ENCODE results near the gene OR2T29. TPM values are rescaled to one million over a fixed set of nuclear protein-coding genes. Genes with fewer than 3 reads are reported as not detected.
"Not testable (repeated sequence)": the region's sequence is repeated elsewhere in the genome, so short reads cannot be mapped to it uniquely, and the experiment has no call there.

Gene OR2T29
- total RNA-seq, 1 experiment from 2014 or later, result not detected

DNA sequence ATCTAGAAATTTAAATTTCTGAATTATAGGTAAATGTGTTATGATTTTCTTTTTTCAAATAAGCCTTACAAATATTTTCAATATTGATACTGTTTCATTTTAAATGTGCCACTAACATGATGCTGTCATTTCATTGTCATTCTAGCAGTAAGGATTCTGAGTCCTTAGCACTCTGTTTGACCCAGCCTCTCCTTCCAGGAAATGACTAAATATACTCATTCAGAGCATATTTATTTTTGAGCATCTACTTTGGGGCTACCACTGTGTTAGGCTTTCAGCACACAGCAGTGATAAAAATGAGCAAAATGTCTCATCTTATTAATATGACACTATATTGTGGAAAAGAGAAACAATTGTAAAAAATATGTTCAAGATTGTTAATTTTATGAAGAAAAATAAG is 52.4 kb downstream of the OR2T29 start:
- not testable (repeated sequence) for DNase-seq (ENCODE audit: low read depth)

DNA sequence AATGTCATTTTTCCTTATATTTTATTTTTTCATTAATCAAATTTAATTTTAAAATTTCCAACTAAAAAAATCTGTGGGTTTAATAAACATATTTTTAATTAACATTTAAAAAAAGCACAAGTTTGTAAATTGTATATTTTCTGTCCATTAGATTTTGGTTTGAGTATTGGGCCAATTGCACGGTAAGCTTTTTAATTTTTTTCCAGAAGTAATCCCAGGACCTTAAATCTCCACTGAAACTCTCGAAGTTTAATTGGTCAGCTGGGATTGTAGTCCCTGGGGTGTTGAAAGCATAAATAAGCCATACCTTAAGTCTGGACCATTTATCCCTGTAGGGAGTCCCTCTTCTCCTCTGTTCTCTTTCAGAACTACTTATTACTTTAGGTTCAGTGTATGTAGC is 54.8 kb downstream of the OR2T29 start, which contains the start of gene OR2G6:
Gene OR2G6 (plus strand): TSS at position 301 of the 400 bp plus-strand sequence. CDS start 13,574 bp downstream, outside the sequence.
- not testable (repeated sequence) for DNase-seq (ENCODE audit: low read depth)

Other genes with a start within 250 kb of the OR2T29 start
- not detected in 2 replicates for gene OR2M7, start 238.2 kb downstream of the OR2T29 start, total RNA-seq (2014; rRNA removed; shearing (Covaris generic))
- not detected in 2 replicates for gene OR14C36, start 214.0 kb downstream of the OR2T29 start, total RNA-seq (2014; rRNA removed; shearing (Covaris generic))
- gene OR2T4, start 201.1 kb downstream of the OR2T29 start, total RNA-seq (2014; rRNA removed; shearing (Covaris generic)), result not detected in 2 replicates
- gene OR2T6, start 187.0 kb downstream of the OR2T29 start, total RNA-seq (2014; rRNA removed; shearing (Covaris generic)), result not detected in 2 replicates
- not detected in 2 replicates for gene OR2T1, start 159.7 kb downstream of the OR2T29 start, total RNA-seq (2014; rRNA removed; shearing (Covaris generic))
- not detected in 2 replicates for gene OR2T2, start 117.1 kb downstream of the OR2T29 start, total RNA-seq (2014; rRNA removed; shearing (Covaris generic))
- gene OR2T3, start 89.4 kb downstream of the OR2T29 start, total RNA-seq (2014; rRNA removed; shearing (Covaris generic)), result not detected in 2 replicates
- not detected in 2 replicates for gene OR2T5, start 74.2 kb downstream of the OR2T29 start, total RNA-seq (2014; rRNA removed; shearing (Covaris generic))
- gene OR2G6, start 54.7 kb downstream of the OR2T29 start, total RNA-seq (2014; rRNA removed; shearing (Covaris generic)), result not detected in 2 replicates
- gene OR2T34, start 12.0 kb upstream of the OR2T29 start, total RNA-seq (2014; rRNA removed; shearing (Covaris generic)), result not detected in 2 replicates
- gene OR2T10, start 34.9 kb upstream of the OR2T29 start, total RNA-seq (2014; rRNA removed; shearing (Covaris generic)), result not detected in 2 replicates
- gene OR2T11, start 72.3 kb upstream of the OR2T29 start, total RNA-seq (2014; rRNA removed; shearing (Covaris generic)), result not detected in 2 replicates
- not detected in 2 replicates for gene OR2T35, start 82.5 kb upstream of the OR2T29 start, total RNA-seq (2014; rRNA removed; shearing (Covaris generic))
- gene OR2T27, start 92.8 kb upstream of the OR2T29 start, total RNA-seq (2014; rRNA removed; shearing (Covaris generic)), result not detected in 2 replicates
- 0.15 TPM in 1 of 2 replicates, not detected in the other for gene OR14I1, start 140.0 kb upstream of the OR2T29 start, total RNA-seq (2014; rRNA removed; shearing (Covaris generic))
- 0.84 and 3.8 TPM in 2 replicates for gene LYPD8, start 193.0 kb upstream of the OR2T29 start, total RNA-seq (2014; rRNA removed; shearing (Covaris generic))